ENCODE data around the gene CPSF7.

The CPSF7 gene

DNA sequence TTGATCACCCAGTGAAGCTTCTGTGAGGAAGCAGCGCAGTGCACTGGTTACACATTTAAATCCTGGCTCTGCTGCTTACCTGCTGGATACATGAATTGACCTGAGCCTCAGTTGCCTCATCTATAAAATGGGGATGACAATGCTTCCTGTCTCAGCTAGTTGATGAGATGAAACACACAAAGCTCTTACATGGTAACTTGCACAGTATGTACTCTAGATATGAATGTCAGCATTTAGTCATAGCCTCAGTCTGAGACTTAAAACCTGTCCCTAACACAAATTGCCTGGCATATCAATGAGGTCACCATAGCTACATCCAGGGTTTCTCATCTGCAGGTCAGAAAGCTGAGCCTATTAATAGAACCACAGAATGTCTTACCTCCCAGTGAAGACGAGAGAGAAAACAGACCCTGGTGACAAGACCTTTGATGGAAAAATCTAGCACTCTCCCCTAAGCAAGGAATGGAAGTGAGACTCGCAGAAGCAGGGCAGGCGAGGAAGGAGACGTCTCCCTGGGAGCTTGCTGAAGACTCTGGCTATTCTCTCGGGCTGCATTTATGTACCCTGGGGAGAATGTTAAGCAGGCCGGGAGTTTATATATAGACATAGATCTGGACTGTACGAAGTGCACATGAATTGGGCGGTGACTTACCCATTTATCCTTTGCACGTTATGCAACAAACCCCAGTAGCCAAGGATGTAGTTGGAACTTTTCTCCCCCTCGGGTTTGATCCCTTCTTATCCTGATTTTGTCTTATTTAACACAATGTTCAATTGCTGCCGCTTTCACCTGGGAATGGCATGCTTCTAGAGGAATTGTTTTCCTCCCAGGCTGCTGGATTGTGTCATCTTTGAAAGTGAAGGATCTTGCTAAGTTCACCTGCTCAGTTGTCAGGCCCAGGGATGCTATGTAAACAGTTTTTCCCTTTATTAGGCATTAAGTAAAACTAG is 18.1 kb upstream of the CPSF7 start:
- Histone ChIP-seq H3K79me2 (ENCODE audit: low read length) (peaks cover 29% of the 10 kb centered on the region), H3K9ac (ENCODE audit: low read length) (no peak overlapping the region), H3K4me3 (ENCODE audit: low read length) (no peak overlapping the region), H4K20me1 (ENCODE audit: insufficient read depth, low read length) (no peaks in the 10 kb centered on the region), H3F3A (ENCODE audit: insufficient read depth, low read length) (peaks cover 12% of the 10 kb centered on the region), H3K36me3 (replicated peaks; ENCODE audit: insufficient read depth, low read length) (peaks cover 4% of the 10 kb centered on the region; the same call in 1 of the 2 replicates), H3K4me2 (ENCODE audit: low read depth, low read length) (no peak overlapping the region), H3K27ac (ENCODE audit: low read length) (no peak overlapping the region), H2AFZ (ENCODE audit: low read length) (no peak overlapping the region), H3K4me1 (ENCODE audit: low read length) (peaks cover 8% of the 10 kb centered on the region), H3K9me3 (replicated peaks; ENCODE audit: insufficient read depth, low read length) (no peaks in the 10 kb centered on the region), H3K9me2 (replicated peaks; ENCODE audit: insufficient read depth, low read length) (no peaks in the 10 kb centered on the region), H3K27me3 (replicated peaks; ENCODE audit: insufficient read depth, low read length) (no peaks in the 10 kb centered on the region)
- no peak for DNase-seq
- TF ChIP-seq EZH2 (optimal IDR thresholded peaks at IDR 0.05; ENCODE audit: low read depth, low read length) (no peak), CTCF (IDR thresholded peaks at IDR 0.05; ENCODE audit: low read length) (no peak), EZH2phosphoT487 (IDR thresholded peaks at IDR 0.05; ENCODE audit: low read length) (no peak)

- H4K20me1 ChIP-seq (ENCODE audit: insufficient read depth, low read length) = no peaks in the 10 kb centered on the region
- peaks cover 12% of the 10 kb centered on the region for H3F3A ChIP-seq (ENCODE audit: insufficient read depth, low read length)
- peak overlapping the region; percentile 32; the same call in 1 of the 2 replicates for H3K27ac ChIP-seq (ENCODE audit: low read length)
- H3K9ac ChIP-seq (ENCODE audit: low read length) = no peak overlapping the region
- H3K4me1 ChIP-seq (ENCODE audit: low read length) = peaks cover 8% of the 10 kb centered on the region
- peaks cover 4% of the 10 kb centered on the region; the same call in 1 of the 2 replicates for H3K36me3 ChIP-seq (replicated peaks; ENCODE audit: insufficient read depth, low read length)
- no peaks in the 10 kb centered on the region for H3K9me3 ChIP-seq (replicated peaks; ENCODE audit: insufficient read depth, low read length)
- no peak overlapping the region for H3K4me3 ChIP-seq (ENCODE audit: low read length)
- H3K79me2 ChIP-seq (ENCODE audit: low read length) = peaks cover 38% of the 10 kb centered on the region
- H3K4me2 ChIP-seq (ENCODE audit: low read depth, low read length) = no peak overlapping the region
- no peak overlapping the region for H2AFZ ChIP-seq (ENCODE audit: low read length)
- H3K9me2 ChIP-seq (replicated peaks; ENCODE audit: insufficient read depth, low read length) = no peaks in the 10 kb centered on the region
- TF ChIP-seq CTCF (IDR thresholded peaks at IDR 0.05; ENCODE audit: low read length) (peak; percentile 90), EZH2phosphoT487 (IDR thresholded peaks at IDR 0.05; ENCODE audit: low read length) (no peak)
- H3K27me3 ChIP-seq (replicated peaks; ENCODE audit: insufficient read depth, low read length) = no peaks in the 10 kb centered on the region
- peak; percentile 93 for DNase-seq
These were observed 16.5 kb upstream of the CPSF7 start for GRCh38 chr11:61446211-61446651.

- no peak overlapping the region for H3K4me3 ChIP-seq (ENCODE audit: low read length)
- no peak overlapping the region for H3K4me2 ChIP-seq (ENCODE audit: low read depth, low read length)
These were observed 15.7 kb upstream of the CPSF7 start for GRCh38 chr11:61445516-61445915.

More at GRCh38 chr11:61445516-61445915, 15.7 kb upstream of the CPSF7 start:
- Histone ChIP-seq H3K27me3 (replicated peaks; ENCODE audit: insufficient read depth, low read length) (no peaks in the 10 kb centered on the region), H2AFZ (ENCODE audit: low read length) (no peak overlapping the region), H3K9me2 (replicated peaks; ENCODE audit: insufficient read depth, low read length) (no peaks in the 10 kb centered on the region), H3K4me1 (ENCODE audit: low read length) (peaks cover 8% of the 10 kb centered on the region), H3K9ac (ENCODE audit: low read length) (no peak overlapping the region), H3K9me3 (replicated peaks; ENCODE audit: insufficient read depth, low read length) (no peaks in the 10 kb centered on the region), H3K36me3 (replicated peaks; ENCODE audit: insufficient read depth, low read length) (peaks cover 4% of the 10 kb centered on the region; the same call in 1 of the 2 replicates), H3K27ac (ENCODE audit: low read length) (peak overlapping the region; percentile 17; the same call in 1 of the 2 replicates), H4K20me1 (ENCODE audit: insufficient read depth, low read length) (no peaks in the 10 kb centered on the region), H3K79me2 (ENCODE audit: low read length) (peaks cover 38% of the 10 kb centered on the region), H3F3A (ENCODE audit: insufficient read depth, low read length) (peaks cover 12% of the 10 kb centered on the region)
- DNase-seq = no peak
- TF ChIP-seq CTCF (IDR thresholded peaks at IDR 0.05; ENCODE audit: low read length) (no peak), EZH2 (optimal IDR thresholded peaks at IDR 0.05; ENCODE audit: low read depth, low read length) (no peak), EZH2phosphoT487 (IDR thresholded peaks at IDR 0.05; ENCODE audit: low read length) (no peak)
